Aorta (tissue), 5 donors: ENCODE results near the gene MAP3K5. TPM values are rescaled to one million over a fixed set of nuclear protein-coding genes. Genes with fewer than 3 reads are reported as not detected.
A peak's percentile ranks its signal among the peaks of the same experiment; 100 is the strongest.

Source experiments
- ATAC-seq: fragments of 200-7000 bp; cut with Tn5 transposase; one replicate; pipeline ENCODE4 v1.9.1; 2022; ENCODE audit warnings: moderate library complexity; ENCODE audit not compliant: low FRiP score
- DNase-seq, 2 donors: peaks; one replicate each; pipeline ENCODE4 v3.0.0-alpha.2; 2020
- H3K27ac ChIP-seq, 2 donors: one replicate each; pipeline ENCODE4 v1.5.1; 2013; ENCODE audit warnings: low read length in 2 of 2, mild to moderate bottlenecking in 2 of 2, moderate library complexity in 2 of 2, control low read depth in 1 of 2, inconsistent platforms in 1 of 2, low read depth in 1 of 2
- H3K27me3 ChIP-seq, 2 donors: one replicate each; pipeline ENCODE4 v1.6.1; 2013; ENCODE audit warnings: control low read depth in 1 of 2, low read length in 1 of 2, mild to moderate bottlenecking in 1 of 2, moderate library complexity in 1 of 2; ENCODE audit not compliant: insufficient read depth in 2 of 2, control insufficient read depth in 1 of 2
- H3K36me3 ChIP-seq, 2 donors: one replicate each; pipeline ENCODE4 v1.6.1; 2013; ENCODE audit warnings: control low read depth in 1 of 2, low read length in 1 of 2, mild to moderate bottlenecking in 1 of 2; ENCODE audit not compliant: insufficient read depth in 2 of 2, control insufficient read depth in 1 of 2
- H3K4me1 ChIP-seq, 2 donors: one replicate each; pipeline ENCODE4 v1.6.1; 2013; ENCODE audit warnings: low read length in 2 of 2, control low read depth in 1 of 2, mild to moderate bottlenecking in 1 of 2, moderate library complexity in 1 of 2; ENCODE audit not compliant: insufficient read depth in 2 of 2, control insufficient read depth in 1 of 2
- H3K4me3 ChIP-seq, 2 donors: one replicate each; pipeline ENCODE4 v1.5.1; 2013; ENCODE audit warnings: low read length in 2 of 2, control low read depth in 1 of 2, mild to moderate bottlenecking in 1 of 2
- H3K9me3 ChIP-seq: one replicate; pipeline ENCODE4 v1.6.1; 2013; ENCODE audit warnings: mild to moderate bottlenecking, low read length; ENCODE audit not compliant: control insufficient read depth
- WGBS, 2 donors: extraction: QIAGEN DNeasy Blood & Tissue Kit; methylation state at CpG; one replicate each; pipeline ENCODE4 v1.1.7; 2013; 5-methylcytosine and 5-hydroxymethylcytosine counted together
- intact Hi-C, 2 donors: fragments of 100-400 bp; cut with DNase I; formaldehyde crosslinking; loops; one replicate each; pipeline versions ENCODE4 v1.14.2 to v1.15.0; 2022
- polyA plus RNA-seq, 2 donors: library from polyadenylated mRNA; stranded (reverse); fragments of 200-250 nt; gene quantifications; one replicate each; pipeline ENCODE4 v1.2.3, GENCODE V29; 2013
- total RNA-seq, 2 donors: library from RNA; stranded (reverse); fragmentation: NEBNext Ultra II Directional; extraction: Animal tissue kit (Norgen Biotek cat#: 25700); gene quantifications; one replicate each; pipeline ENCODE4 v1.2.1, GENCODE V29; 2021
- donor health status: healthy with polysubstance abuse.
- donor health status: Bipolar disorder and iron deficiency.
- donor health status: DM: no; HTN: no; CAD: no.
- donor health status: DM: no; HTN: no; CAD: no.
- donor health status: DM: yes; HTN: yes; CAD: no.

Gene MAP3K5
- total and polyA plus RNA-seq, 4 donors = 16.2 to 48.4 (median 35.7) TPM

DNA sequence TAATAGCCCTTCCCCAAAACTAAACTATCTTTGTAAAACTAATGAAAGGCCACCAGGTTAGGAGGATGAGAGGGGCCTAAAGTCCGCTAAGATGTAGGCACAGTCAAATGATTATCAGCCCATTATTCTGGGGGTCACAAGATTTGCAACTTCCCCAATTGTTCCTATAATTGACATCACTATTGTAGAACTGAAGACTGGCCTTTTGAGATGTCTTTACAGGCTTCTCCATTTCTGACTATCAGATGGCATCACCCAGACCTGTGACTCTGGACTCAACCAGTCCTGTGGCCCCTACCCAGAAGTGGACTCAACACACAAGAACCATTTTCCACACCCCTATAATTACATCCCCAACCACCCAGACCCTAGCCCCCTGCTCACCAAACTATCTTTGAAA is 180.5 kb downstream of the MAP3K5 start:
- H3K27me3 ChIP-seq = no peaks in the 10 kb centered on the region
- H3K4me3 ChIP-seq = no peak overlapping the region
- peaks cover 1 to 4% of the 10 kb centered on the region in 2 donors for H3K4me1 ChIP-seq
- DNase-seq (no peak), ATAC-seq (no peak)
- no peaks in the 10 kb centered on the region for H3K36me3 ChIP-seq
- H3K27ac ChIP-seq = no peak overlapping the region
- WGBS, 2 donors = 96% methylated on average over 1 of the region's 1 CpG
- intact Hi-C loops = loop anchor here in 1 of 2 donors (5.0 kb wide), 1 partner anchor 36 kb away; no protein-coding TSS in a partner anchor
- H3K9me3 ChIP-seq = no peaks in the 10 kb centered on the region

- H3K4me3 ChIP-seq = no peak overlapping the region
- 80 to 84% methylated on average over 2 of the region's 2 CpGs for WGBS, 2 donors
- no peaks in the 10 kb centered on the region for H3K27me3 ChIP-seq
- DNase-seq (no peak), ATAC-seq (no peak)
- no peaks in the 10 kb centered on the region for H3K9me3 ChIP-seq
- H3K4me1 ChIP-seq = peaks cover 1 to 4% of the 10 kb centered on the region in 2 donors
- H3K27ac ChIP-seq = no peak overlapping the region
- no peaks in the 10 kb centered on the region for H3K36me3 ChIP-seq
- intact Hi-C loops = loop anchor here in 1 of 2 donors (5.0 kb wide), 1 partner anchor 36 kb away; no protein-coding TSS in a partner anchor
Observed at GRCh38 chr6:136611133-136611532, 181.1 kb downstream of the MAP3K5 start.

DNA sequence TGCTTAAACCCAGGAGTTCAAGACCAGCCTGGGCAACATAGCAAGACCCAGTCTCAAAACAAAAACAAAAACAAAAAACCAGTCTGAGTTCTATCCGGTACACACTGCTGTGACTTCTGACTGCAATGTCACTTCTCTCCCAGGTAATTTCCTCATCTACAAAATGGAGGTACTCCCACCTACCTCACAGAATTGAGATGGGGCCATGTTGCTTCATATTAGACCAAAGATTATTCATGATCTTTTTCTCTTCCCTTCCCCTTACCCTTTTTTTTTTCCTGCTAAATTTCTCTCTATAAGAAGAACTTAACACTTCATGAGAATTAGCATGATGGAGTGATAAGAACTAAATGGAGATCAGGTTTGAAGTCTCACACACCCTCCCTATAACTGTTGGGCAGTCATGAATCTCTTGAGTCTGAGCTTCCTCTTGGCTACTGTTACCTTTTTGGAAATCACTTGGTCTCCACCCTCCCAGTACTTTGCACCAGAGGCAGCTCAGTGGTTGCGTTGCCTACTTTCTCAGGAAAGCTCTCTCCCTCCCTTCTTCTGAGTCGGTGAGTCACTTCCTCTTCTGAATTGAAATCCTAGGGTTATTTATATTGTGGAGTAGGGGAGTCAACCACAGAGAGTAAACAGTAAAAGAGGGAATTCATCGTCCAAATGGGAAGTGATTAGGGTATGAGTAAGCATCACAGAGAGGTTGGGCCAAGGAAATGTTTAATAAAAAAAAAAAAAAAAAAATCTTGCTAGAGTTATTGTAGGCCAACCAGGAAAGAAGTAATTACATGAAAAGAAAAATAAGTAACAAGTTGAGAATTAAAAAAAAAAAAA is 182.2 kb downstream of the MAP3K5 start:
- intact Hi-C loops = loop anchor here (1.0 to 5.0 kb wide), 3 partner anchors 33 to 182 kb away; partner anchors contain the start of gene MAP3K5 (in 1 of the 2)
- Histone ChIP-seq H3K4me3 (no peak overlapping the region), H3K9me3 (no peaks in the 10 kb centered on the region), H3K36me3 (no peaks in the 10 kb centered on the region), H3K27ac (peak overlapping the region in 1 of 2 donors; percentile 89), H3K4me1 (peaks cover 1 to 4% of the 10 kb centered on the region in 2 donors), H3K27me3 (no peaks in the 10 kb centered on the region)
- 22 to 23% methylated on average over 4 of the region's 4 CpGs for WGBS, 2 donors
- ATAC-seq (peak; percentile 92), DNase-seq (peak in 1 of 2 donors; percentile 78)

DNA sequence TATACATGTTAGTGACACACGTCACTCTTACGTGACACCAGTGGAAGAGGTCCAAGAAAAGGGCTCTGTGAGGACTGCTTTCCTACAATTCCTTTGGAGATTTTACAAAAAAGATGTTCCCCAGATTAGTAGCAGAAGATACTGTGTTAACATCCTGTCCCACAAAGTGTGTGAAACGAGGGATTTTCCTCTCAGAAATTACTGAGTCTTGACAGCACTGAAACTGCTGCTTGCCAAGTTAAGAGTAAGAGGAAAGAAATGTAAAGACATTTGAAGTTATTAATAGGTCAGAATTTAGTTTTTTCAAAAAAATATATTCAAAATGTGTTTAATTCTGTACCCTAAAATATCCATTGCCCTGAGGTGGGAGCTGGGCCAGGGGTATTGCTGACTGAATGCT is 183.3 kb downstream of the MAP3K5 start:
- H3K4me3 ChIP-seq = no peak overlapping the region
- WGBS, 2 donors = 41 to 44% methylated on average over 3 of the region's 3 CpGs
- peaks cover 3 to 4% of the 10 kb centered on the region in 2 donors for H3K4me1 ChIP-seq
- DNase-seq = no peak
- no peaks in the 10 kb centered on the region for H3K9me3 ChIP-seq
- H3K36me3 ChIP-seq = no peaks in the 10 kb centered on the region
- no peak for ATAC-seq
- peak overlapping the region; percentile 51 to 89 for H3K27ac ChIP-seq
- intact Hi-C loops = loop anchor here in 1 of 2 donors (2.0 kb wide), 1 partner anchor 34 kb away; no protein-coding TSS in a partner anchor
- H3K27me3 ChIP-seq = no peaks in the 10 kb centered on the region

DNA sequence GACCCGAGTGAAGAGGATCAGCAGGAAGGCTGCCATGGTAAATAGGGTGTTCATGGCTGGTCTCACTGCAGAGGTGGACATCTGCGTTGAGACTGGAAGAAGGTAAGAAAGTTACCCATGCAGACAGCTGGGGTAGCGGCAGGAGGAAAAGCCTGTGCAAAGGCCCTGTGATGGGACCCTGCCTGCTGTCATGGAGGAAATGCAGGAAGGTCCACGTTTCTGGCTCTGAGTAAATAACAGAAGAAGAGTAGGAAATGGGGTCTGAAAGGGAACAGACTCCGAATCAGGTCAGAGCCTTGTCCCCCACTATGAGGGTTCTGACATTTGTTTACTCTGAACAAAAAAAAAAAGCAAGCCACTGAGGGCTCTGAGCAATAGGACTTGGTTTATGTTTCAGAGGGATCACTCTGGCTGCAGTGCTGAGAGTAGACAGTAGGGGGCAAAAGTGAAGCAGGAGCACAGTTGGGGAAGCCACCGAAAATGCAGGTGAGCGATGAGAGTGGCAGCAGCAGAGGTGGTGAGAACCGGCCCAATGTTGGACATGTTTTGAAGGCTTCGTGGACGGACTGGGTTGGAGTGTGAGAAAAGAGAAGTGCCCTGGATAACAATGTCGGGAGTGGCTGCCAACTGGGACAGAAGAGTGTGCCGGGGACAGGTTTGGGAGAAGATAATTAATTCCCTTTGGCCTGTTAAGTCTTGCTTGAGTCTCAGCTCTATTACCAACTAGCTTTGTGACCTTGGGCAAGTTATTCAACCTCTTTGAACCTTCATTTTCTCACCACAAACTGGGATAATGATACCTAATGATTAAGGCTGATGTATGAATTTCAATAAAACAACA is 184.1 kb downstream of the MAP3K5 start:
- Histone ChIP-seq H3K27ac (peak overlapping the region; percentile 6 to 51), H3K4me1 (peaks cover 3 to 4% of the 10 kb centered on the region in 2 donors), H3K36me3 (peaks cover 0 to 4% of the 10 kb centered on the region in 2 donors), H3K27me3 (no peaks in the 10 kb centered on the region), H3K9me3 (no peaks in the 10 kb centered on the region), H3K4me3 (no peak overlapping the region)
- ATAC-seq = peak; percentile 61
- intact Hi-C loops = loop anchor here in 1 of 2 donors (2.0 kb wide), 1 partner anchor 35 kb away; no protein-coding TSS in a partner anchor
- DNase-seq = peak in 1 of 2 donors; percentile 73
- WGBS, 2 donors = 53 to 58% methylated on average over 12 of the region's 12 CpGs

GRCh38 chr6:136607204-136607931 is 184.9 kb downstream of the MAP3K5 start:
- Histone ChIP-seq H3K27ac (no peak overlapping the region), H3K9me3 (no peaks in the 10 kb centered on the region), H3K27me3 (no peaks in the 10 kb centered on the region), H3K4me1 (peaks cover 3 to 4% of the 10 kb centered on the region in 2 donors), H3K4me3 (no peak overlapping the region), H3K36me3 (peaks cover 0 to 4% of the 10 kb centered on the region in 2 donors)
- no peak for ATAC-seq
- no peak for DNase-seq
- WGBS, 2 donors = 69 to 71% methylated on average over 3 of the region's 3 CpGs
- intact Hi-C loops = no loop called here

GRCh38 chr6:136604928-136605510 is 187.3 kb downstream of the MAP3K5 start:
- intact Hi-C loops = no loop called here
- H3K4me3 ChIP-seq = no peak overlapping the region
- ATAC-seq (no peak), DNase-seq (no peak)
- no peak overlapping the region for H3K27ac ChIP-seq
- H3K4me1 ChIP-seq = peaks cover 5 to 13% of the 10 kb centered on the region in 2 donors
- no peaks in the 10 kb centered on the region for H3K9me3 ChIP-seq
- WGBS, 2 donors = 62% methylated on average over 5 of the region's 5 CpGs
- no peaks in the 10 kb centered on the region for H3K27me3 ChIP-seq
- peaks cover 0 to 4% of the 10 kb centered on the region in 2 donors for H3K36me3 ChIP-seq
